Neutrophil (primary cell): Measurements from ENCODE around the gene DUSP7.

Experiments used
- H3K27ac ChIP-seq: fragments of 200-600 bp; sonication (generic); 2 replicates; pipeline ENCODE4 v1.5.1; 2016; ENCODE audit warnings: mild to moderate bottlenecking, moderate library complexity
- H3K27me3 ChIP-seq: fragments of 200-600 bp; sonication (generic); 2 replicates; pipeline ENCODE4 v1.6.0; 2016; ENCODE audit warnings: mild to moderate bottlenecking
- H3K36me3 ChIP-seq: fragments of 200-600 bp; sonication (generic); 2 replicates; pipeline ENCODE4 v1.5.1; 2017
- H3K4me1 ChIP-seq, 2 experiments: fragments of 200-600 bp in 1 of 2; sonication (generic) in 1 of 2; 1 replicate in 1 of 2; 2 replicates in 1 of 2; pipeline versions ENCODE4 v1.5.1 to v1.6.1; 2013 to 2016; ENCODE audit warnings: low read depth in 1 of 2, low read length in 1 of 2, mild to moderate bottlenecking in 1 of 2, moderate library complexity in 1 of 2; ENCODE audit not compliant: control insufficient read depth in 1 of 2, insufficient read depth in 1 of 2
- H3K4me3 ChIP-seq, 2 experiments: fragments of 200-600 bp in 1 of 2; sonication (generic) in 1 of 2; 1 replicate in 1 of 2; 2 replicates in 1 of 2; pipeline ENCODE4 v1.5.1; 2013 to 2016; ENCODE audit warnings: low read depth in 1 of 2, low read length in 1 of 2, mild to moderate bottlenecking in 1 of 2, moderate library complexity in 1 of 2
- H3K9me3 ChIP-seq: fragments of 200-600 bp; sonication (generic); 2 replicates; pipeline ENCODE4 v1.5.1; 2016
- TF ChIP-seq, protein P1 (sequence below): fragments of 200-600 bp; sonication (generic); IDR thresholded peaks from 2 replicates; pipeline ENCODE4 v1.5.1; 2016; ENCODE audit warnings: antibody characterized with exemption

Gene DUSP7

DNA sequence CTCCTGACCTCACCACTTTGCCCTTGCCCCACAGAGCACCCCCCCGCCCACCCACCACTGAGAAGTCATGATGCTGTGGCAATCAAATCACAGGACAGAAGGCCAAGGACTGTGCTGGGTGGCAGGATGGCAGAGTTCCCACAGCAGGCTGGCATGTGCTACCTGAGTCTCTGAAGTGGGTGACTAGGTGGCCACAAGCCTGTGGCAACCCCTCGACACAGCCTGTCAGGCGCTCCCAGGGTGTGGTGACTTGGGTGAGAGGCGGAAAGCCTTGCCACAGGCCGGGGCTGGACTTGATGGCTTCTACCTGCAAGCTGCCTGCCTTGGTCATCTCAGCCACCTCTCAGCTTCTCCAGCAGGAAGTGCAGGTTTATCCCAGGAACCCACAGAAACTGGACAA is 15.6 kb upstream of the DUSP7 start:
- Histone ChIP-seq H3K9me3 (no peaks in the 10 kb centered on the region), H3K4me1 (peaks cover 19% of the 10 kb centered on the region in 2 experiments), H3K4me3 (no peak overlapping the region), H3K27ac (no peak overlapping the region), H3K36me3 (peaks cover 17% of the 10 kb centered on the region), H3K27me3 (no peaks in the 10 kb centered on the region)
- TF ChIP-seq, protein P1, sequence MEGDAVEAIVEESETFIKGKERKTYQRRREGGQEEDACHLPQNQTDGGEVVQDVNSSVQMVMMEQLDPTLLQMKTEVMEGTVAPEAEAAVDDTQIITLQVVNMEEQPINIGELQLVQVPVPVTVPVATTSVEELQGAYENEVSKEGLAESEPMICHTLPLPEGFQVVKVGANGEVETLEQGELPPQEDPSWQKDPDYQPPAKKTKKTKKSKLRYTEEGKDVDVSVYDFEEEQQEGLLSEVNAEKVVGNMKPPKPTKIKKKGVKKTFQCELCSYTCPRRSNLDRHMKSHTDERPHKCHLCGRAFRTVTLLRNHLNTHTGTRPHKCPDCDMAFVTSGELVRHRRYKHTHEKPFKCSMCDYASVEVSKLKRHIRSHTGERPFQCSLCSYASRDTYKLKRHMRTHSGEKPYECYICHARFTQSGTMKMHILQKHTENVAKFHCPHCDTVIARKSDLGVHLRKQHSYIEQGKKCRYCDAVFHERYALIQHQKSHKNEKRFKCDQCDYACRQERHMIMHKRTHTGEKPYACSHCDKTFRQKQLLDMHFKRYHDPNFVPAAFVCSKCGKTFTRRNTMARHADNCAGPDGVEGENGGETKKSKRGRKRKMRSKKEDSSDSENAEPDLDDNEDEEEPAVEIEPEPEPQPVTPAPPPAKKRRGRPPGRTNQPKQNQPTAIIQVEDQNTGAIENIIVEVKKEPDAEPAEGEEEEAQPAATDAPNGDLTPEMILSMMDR: no peak

DNA sequence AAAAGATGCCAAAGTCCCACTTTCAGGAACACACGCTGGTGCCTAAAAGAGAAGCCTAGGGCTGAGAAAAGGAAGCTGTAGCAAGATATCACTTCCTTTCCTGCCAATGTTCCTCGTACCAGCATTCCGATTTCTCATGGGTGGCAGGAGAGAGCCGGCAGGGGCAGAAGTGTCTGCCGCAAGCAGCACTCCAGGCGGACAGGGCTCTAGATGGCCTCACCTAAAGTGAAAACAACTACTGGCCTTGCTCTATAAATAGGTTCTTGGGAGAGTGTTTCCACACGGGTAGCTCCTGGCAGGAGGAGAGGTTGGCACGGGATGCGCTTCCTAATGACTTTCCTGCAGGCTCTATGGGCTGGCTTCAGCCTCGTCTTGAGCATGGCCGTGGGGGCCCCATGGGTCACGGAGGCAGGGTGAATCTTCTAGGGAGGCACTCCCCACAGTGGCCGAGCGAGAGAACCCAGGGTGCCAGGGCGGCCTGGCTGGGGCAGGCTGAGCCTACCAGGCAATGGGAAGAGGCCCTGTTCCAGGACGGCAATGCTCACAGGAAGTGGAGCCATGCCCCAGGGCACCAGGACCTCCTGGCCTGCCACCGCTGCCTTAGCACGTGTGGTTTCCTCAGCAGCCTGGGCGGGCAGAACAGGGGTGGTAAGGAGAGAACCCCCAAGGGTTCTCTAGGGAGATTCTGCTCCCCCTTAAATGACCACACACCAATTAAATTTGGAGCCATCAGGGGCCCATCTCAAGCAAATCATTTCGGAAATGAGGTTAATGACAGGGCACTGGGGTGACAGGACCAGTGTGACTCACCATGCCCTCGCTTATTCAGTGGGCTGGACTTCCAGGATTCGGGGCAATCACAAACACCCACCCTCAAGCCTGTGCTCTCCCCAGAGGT is 14.6 kb upstream of the DUSP7 start:
- TF ChIP-seq, protein P1: no peak
- H3K9me3 ChIP-seq: no peaks in the 10 kb centered on the region
- no peak overlapping the region for H3K4me3 ChIP-seq
- peaks cover 19% of the 10 kb centered on the region in 2 experiments for H3K4me1 ChIP-seq
- peaks cover 17% of the 10 kb centered on the region for H3K36me3 ChIP-seq
- H3K27ac ChIP-seq: peak overlapping the region; percentile 53
- H3K27me3 ChIP-seq: no peaks in the 10 kb centered on the region

DNA sequence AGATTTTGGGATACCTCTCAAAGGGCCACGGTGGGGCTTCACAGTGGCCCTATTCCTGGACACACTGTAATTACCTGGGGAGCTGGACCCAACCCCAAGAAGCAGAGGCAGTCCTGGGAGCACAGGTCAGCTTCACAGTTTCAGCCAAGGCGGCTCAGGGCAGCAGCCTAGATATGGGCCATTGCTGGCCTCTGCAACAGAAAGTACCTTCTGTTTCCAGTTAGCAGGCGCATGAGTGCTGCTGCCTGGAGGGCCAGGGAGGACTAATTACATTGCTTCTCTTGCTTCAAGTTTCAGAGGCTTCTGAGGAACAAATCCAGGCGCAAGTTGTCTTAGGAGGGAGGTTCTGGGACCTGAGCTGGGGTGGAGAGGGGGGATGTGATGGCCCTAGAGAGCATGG is 13.5 kb upstream of the DUSP7 start:
- no peaks in the 10 kb centered on the region for H3K27me3 ChIP-seq
- H3K4me1 ChIP-seq: peaks cover 19% of the 10 kb centered on the region in 2 experiments
- H3K27ac ChIP-seq: no peak overlapping the region
- peaks cover 17% of the 10 kb centered on the region for H3K36me3 ChIP-seq
- H3K9me3 ChIP-seq: no peaks in the 10 kb centered on the region
- TF ChIP-seq, protein P1: no peak
- H3K4me3 ChIP-seq: no peak overlapping the region

DNA sequence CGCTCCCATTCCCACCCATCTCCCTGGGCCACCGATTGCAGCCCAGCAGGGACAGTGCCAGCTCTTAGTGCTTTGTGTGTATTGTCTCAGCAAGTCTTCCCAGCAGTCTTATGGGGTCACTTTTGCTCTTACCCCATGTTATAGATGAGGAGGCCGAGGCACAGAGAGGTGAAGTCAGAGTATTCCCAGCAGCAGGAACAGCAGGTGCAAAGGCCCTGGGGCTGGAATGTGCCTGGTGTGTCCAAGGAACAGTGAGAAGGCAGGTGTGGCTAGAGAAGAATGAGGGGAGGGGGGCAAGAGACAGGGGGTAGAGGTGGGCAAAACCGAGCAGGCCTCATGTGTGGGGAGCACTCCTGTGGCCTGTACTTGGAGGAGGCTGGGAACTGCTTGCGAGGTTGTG is 12.8 kb upstream of the DUSP7 start:
- Histone ChIP-seq H3K4me1 (peaks cover 19% of the 10 kb centered on the region in 2 experiments), H3K27me3 (no peaks in the 10 kb centered on the region), H3K4me3 (no peak overlapping the region), H3K27ac (no peak overlapping the region), H3K9me3 (no peaks in the 10 kb centered on the region), H3K36me3 (peaks cover 10% of the 10 kb centered on the region)
- TF ChIP-seq, protein P1: no peak

DNA sequence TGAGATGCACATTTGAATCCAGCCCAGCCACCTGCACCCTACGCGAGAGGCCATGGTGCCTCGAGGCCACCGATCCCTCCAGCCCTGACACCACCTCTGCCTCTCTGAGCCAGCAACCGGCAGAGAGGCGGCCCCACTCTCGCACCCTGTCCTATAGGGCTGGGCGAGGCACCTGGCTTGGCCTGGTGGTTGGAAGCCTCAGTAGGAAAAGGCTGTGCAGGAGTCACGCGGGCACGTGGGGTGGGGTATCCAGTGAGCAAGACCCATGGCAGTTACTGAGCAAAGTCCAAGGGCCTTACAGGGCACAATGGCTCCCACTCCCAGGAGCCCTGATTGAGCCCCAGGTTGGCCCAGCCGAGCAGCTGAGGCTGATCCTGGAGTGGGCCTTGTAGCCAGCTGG is 12.4 kb upstream of the DUSP7 start:
- no peaks in the 10 kb centered on the region for H3K9me3 ChIP-seq
- no peaks in the 10 kb centered on the region for H3K27me3 ChIP-seq
- TF ChIP-seq, protein P1: no peak
- H3K27ac ChIP-seq: no peak overlapping the region
- H3K36me3 ChIP-seq: peaks cover 6% of the 10 kb centered on the region
- H3K4me1 ChIP-seq: peaks cover 19% of the 10 kb centered on the region in 2 experiments
- no peak overlapping the region for H3K4me3 ChIP-seq
